GM18526 (cell line): ENCODE measurements around the gene EVPL.

ENCODE experiments used
- POLR2A ChIP-seq: IDR thresholded peaks from 3 replicates; pipeline ENCODE4 v1.6.1; 2011; ENCODE audit not compliant: insufficient read length; ENCODE audit errors: extremely low read depth

EVPL gene

DNA sequence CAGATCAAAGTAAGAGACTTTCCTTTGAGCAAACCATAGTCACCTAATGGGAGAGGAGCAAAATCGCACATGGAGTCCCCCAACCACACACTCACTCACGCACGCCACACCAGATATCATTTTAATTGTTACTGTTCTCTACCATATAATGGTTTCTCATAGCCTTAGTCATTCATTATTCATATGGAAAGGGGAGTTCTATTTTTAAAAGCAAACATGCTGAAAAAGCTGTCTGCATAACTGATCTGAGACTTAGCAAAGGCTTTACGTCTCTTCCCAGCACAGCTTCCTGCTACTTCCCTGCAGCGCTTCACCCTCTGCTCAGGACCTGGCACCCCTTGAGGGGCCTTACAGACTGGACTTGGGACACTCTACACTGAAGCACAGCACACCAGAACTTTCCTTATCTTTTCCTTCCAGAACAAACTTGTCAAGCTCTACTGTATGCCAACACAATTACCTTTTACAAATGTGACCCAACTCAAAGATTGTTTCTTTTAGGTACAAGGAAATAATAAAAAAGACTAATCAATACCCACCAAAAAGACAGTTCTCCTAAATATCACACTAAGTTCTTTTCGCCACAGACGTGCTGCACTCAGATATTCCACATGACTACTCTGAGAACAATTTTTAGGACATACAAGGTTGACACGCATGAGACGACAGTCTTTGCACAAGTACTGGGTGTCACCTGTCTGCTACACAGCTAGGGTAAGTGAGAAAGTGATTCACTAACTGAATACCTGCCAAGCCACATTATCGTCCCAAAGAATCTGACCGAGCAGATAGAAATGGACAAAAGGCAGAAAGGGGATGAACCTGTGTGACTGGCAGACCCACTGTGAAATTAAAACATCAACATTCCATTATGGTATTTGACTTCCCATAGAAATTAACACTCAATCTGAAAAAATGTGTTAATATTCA lies 23.7 kb upstream of the EVPL start:
- TF ChIP-seq POLR2A, result no peak

- no peak for TF ChIP-seq POLR2A
Observed at GRCh38 chr17:76049836-76050537, 22.9 kb upstream of the EVPL start.

DNA sequence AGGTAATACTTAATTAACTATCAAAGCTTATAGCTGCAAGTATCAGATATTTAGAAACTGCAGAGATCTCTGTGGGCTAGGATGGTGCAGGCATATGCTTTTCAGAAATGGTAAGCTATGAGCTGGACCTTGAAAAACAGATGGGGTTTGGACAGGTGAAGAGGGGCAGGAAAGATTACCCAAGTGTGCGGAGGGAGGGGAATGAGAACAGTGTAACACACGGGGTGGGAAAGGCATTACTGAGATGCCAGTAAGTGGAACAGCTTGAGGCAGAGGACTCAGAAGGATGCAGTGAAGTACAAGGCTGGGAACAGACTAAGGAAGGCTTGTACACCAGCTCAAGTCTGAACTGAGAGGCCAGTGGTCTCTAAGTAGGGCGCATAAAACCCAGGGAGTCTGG lies 22.1 kb upstream of the EVPL start:
- no peak for TF ChIP-seq POLR2A

GRCh38 chr17:76048711-76049110 lies 21.6 kb upstream of the EVPL start:
- no peak for TF ChIP-seq POLR2A

DNA sequence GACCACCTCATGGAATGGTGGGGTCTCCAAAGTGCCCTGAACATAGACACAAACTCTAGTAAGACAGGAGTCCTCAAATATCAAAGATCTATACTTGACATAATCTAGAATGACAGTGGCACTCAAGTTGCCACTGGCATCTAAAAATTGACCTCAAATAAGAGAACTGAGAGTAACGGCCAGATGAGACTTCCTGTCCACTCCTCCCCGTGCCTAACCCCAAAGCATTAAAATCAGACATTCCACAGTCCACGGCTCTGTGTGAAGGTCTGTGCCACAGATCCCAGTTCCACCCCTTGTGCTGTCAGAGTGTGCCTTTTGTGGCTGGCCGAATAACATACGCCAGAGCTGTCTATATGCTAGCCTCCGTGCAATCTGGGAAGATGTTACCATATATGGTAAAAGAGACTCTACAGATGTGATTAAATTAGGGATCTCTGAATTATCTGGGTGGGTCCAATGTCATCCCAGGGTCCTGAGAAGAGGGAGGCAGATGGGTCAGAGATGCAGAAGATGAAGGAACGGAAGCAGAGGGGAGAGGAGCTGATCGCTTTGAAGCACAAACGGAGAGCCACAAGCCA lies 21.0 kb upstream of the EVPL start:
- no peak for TF ChIP-seq POLR2A

- TF ChIP-seq POLR2A, result no peak
Observed at GRCh38 chr17:76046064-76046463, 19.0 kb upstream of the EVPL start.

- no peak for TF ChIP-seq POLR2A
Observed at GRCh38 chr17:76040376-76040775, 13.3 kb upstream of the EVPL start.

DNA sequence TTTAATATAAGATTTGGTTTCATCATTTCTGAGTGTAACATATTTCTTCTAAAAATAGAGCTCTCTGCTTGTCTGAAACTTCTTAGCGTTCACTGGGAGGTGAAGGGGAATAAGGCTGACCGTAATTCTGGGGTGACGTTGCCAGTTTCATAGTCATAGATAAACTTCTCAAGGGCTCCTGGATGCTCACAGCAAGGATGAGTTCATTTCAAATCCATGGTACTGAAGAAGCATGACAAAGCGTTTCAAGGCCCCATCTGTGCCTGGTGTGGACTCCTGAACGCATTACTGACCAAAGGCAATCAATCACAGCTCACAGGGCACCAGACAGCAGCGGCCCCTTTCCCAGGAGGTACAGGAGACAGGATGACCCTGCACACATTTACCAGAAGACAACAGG lies 12.0 kb upstream of the EVPL start:
- TF ChIP-seq POLR2A, result no peak

DNA sequence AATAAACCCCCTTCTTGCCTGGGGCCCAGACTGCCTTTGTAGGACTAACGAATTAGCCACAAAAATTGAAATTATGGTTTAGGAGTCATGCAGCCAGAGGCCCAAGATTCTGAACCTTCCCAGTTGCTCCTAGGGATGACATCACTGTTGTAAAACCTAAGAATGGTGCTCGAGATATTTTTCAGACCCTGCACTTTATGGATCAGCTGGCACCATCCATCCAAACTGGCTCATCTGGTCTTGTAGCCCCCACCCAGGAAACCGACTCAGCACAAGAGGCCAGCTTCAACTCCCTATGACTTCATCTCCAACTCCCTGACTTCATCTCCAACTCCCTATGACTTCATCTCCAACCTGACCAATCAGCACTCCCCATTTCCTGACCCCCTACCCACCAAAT lies 10.9 kb upstream of the EVPL start:
- TF ChIP-seq POLR2A, result no peak

DNA sequence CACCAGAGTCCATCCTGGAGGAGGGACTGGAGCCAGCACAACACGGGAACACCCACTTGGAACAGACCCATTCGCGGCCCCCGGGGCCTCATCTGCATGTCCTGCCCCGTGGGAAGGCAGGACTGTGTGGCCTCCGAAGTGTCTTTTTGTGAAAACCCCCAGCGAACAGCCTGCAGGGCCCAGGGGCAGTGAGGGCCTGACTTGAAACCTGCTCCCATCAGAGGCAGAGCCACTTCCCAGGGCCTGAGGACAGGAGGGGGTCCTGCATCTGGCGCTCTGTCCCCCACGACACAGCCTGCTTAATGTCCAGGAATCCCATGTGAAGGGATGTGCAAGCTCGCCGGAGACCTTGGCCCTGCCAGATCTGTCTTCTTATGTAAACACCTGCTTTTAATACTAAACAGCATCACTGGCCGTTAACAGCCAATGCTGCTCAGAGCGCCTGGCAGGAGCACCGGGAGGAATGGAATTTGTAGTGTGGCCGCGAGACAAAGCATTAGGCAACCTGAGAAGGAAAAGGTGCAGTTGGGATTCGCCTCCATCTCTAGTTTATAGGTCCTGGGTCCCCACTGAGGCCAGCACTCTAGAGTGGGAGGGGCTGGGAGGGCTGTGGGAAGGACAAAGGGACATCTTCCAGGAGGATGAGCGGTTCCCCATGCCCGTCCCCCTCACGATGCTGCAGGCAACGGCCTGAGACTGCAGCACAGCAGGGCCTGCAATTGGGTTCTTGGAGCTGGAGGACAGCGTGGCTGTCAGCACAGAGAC lies 9.6 kb upstream of the EVPL start:
- TF ChIP-seq POLR2A, result no peak

- TF ChIP-seq POLR2A, result no peak
Observed at GRCh38 chr17:76034428-76035350, 7.6 kb upstream of the EVPL start.

- TF ChIP-seq POLR2A, result no peak
Observed at GRCh38 chr17:76033139-76033538, 6.0 kb upstream of the EVPL start.

DNA sequence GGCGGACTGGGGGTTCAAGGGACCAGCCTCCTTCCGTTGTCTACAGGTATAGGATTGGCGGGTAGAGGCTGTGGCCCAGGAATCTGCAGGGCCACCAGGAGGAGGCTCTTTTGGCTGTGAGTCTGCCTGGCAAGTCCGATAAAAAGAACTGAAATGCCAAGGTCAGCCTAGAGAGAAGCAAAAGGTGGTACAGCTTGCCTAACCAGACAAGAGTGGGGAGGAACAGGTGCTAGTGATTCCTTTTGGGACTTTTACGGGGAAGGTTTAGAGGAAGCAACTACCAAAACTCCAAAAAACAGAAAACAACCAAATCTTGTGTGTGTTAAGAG lies 5.6 kb upstream of the EVPL start:
- no peak for TF ChIP-seq POLR2A

- TF ChIP-seq POLR2A, result no peak
Observed at GRCh38 chr17:76032073-76032779, 5.1 kb upstream of the EVPL start.
